Measurements from ENCODE around the gene LDHD.

LDHD gene

GRCh38 chr16:75116081-75116910, at the start of gene LDHD:
Gene LDHD (minus strand): TSS chr16:75116780. CDS start chr16:75116720, 60 bp downstream.
- peak; percentile 58 for DNase-seq (ENCODE audit: low read depth)
- H3K4me3 ChIP-seq (replicated peaks; ENCODE audit: low read depth, low read length) = peak within 1 kb of the TSS; percentile 48
- no peak for TF ChIP-seq CTCF (IDR thresholded peaks at IDR 0.05; ENCODE audit: low read length, missing control alignments)

- TF ChIP-seq CTCF (IDR thresholded peaks at IDR 0.05; ENCODE audit: low read length, missing control alignments) = no peak
- DNase-seq (ENCODE audit: low read depth) = no peak
Measured at GRCh38 chr16:75160386-75160785, 43.8 kb upstream of the LDHD start.

GRCh38 chr16:75152635-75153034, 36.1 kb upstream of the LDHD start:
- TF ChIP-seq CTCF (IDR thresholded peaks at IDR 0.05; ENCODE audit: low read length, missing control alignments) = no peak
- no peak for DNase-seq (ENCODE audit: low read depth)

More at GRCh38 chr16:75160386-75160785, 43.8 kb upstream of the LDHD start:
- no peak overlapping the region for H3K4me3 ChIP-seq (replicated peaks; ENCODE audit: low read depth, low read length)

GRCh38 chr16:75151798-75152197, 35.2 kb upstream of the LDHD start:
- TF ChIP-seq CTCF (IDR thresholded peaks at IDR 0.05; ENCODE audit: low read length, missing control alignments) = no peak
- no peak for DNase-seq (ENCODE audit: low read depth)

More at GRCh38 chr16:75152635-75153034, 36.1 kb upstream of the LDHD start:
- no peak overlapping the region for H3K4me3 ChIP-seq (replicated peaks; ENCODE audit: low read depth, low read length)

GRCh38 chr16:75148311-75149195, 32.0 kb upstream of the LDHD start, which contains the start of gene ZFP1:
Gene ZFP1 (plus strand): TSS chr16:75148524. CDS start chr16:75152952, 4,428 bp downstream.
- TF ChIP-seq CTCF (IDR thresholded peaks at IDR 0.05; ENCODE audit: low read length, missing control alignments) = no peak
- H3K4me3 ChIP-seq (replicated peaks; ENCODE audit: low read depth, low read length) = peak within 1 kb of the TSS; percentile 94
- DNase-seq (ENCODE audit: low read depth) = peak; percentile 94

More at GRCh38 chr16:75151798-75152197, 35.2 kb upstream of the LDHD start:
- H3K4me3 ChIP-seq (replicated peaks; ENCODE audit: low read depth, low read length) = no peak overlapping the region

- DNase-seq (ENCODE audit: low read depth) = no peak
- no peak for TF ChIP-seq CTCF (IDR thresholded peaks at IDR 0.05; ENCODE audit: low read length, missing control alignments)
- peak overlapping the region; percentile 94 for H3K4me3 ChIP-seq (replicated peaks; ENCODE audit: low read depth, low read length)
Measured at GRCh38 chr16:75147968-75148310, 31.4 kb upstream of the LDHD start.
